GM08714 (cell line): ENCODE data around the gene MLX.
A peak's percentile ranks its signal among the peaks of the same experiment; 100 is the strongest.
"Not testable (repeated sequence)": the region's sequence is repeated elsewhere in the genome, so short reads cannot be mapped to it uniquely, and the experiment has no call there.

Source experiments
- H3K4me3 ChIP-seq: fragments of 200-500 bp; sonication (Bioruptor generic); 2 replicates; pipeline ENCODE4 v1.5.1; 2014; ENCODE audit warnings: mild to moderate bottlenecking, low read length, inconsistent platforms
- ZNF274 ChIP-seq: IDR thresholded peaks from 2 replicates; pipeline ENCODE4 v1.6.1; 2012; ENCODE audit warnings: mild to moderate bottlenecking, low read depth, low read length

The MLX gene

DNA sequence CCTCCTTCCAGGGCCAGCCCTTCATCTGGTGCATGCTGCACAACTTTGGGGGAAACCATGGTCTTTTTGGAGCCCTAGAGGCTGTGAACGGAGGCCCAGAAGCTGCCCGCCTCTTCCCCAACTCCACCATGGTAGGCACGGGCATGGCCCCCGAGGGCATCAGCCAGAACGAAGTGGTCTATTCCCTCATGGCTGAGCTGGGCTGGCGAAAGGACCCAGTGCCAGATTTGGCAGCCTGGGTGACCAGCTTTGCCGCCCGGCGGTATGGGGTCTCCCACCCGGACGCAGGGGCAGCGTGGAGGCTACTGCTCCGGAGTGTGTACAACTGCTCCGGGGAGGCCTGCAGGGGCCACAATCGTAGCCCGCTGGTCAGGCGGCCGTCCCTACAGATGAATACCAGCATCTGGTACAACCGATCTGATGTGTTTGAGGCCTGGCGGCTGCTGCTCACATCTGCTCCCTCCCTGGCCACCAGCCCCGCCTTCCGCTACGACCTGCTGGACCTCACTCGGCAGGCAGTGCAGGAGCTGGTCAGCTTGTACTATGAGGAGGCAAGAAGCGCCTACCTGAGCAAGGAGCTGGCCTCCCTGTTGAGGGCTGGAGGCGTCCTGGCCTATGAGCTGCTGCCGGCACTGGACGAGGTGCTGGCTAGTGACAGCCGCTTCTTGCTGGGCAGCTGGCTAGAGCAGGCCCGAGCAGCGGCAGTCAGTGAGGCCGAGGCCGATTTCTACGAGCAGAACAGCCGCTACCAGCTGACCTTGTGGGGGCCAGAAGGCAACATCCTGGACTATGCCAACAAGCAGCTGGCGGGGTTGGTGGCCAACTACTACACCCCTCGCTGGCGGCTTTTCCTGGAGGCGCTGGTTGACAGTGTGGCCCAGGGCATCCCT is 23.5 kb upstream of the MLX start:
- no peak overlapping the region for H3K4me3 ChIP-seq
- no peak for TF ChIP-seq ZNF274

DNA sequence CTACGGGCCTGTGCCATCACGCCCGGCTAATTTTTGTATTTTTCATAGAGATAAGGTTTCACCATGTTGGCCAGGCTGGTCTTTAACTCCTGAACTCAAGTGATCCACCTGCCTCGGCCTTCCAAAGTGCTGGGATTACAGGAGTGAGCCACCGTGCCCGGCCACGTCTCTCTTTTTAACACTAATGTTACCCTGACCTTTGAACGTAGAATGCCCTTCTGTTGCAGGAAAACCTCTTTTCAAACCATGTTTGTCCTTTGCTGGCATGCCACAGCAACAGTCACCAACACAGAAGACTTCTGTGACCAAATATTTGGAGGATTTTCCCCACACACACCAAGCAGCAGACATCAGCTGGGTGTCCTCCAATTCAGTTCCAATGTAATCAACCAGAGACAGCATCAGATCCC is 22.0 kb upstream of the MLX start:
- H3K4me3 ChIP-seq: no peak overlapping the region
- TF ChIP-seq ZNF274: no peak

DNA sequence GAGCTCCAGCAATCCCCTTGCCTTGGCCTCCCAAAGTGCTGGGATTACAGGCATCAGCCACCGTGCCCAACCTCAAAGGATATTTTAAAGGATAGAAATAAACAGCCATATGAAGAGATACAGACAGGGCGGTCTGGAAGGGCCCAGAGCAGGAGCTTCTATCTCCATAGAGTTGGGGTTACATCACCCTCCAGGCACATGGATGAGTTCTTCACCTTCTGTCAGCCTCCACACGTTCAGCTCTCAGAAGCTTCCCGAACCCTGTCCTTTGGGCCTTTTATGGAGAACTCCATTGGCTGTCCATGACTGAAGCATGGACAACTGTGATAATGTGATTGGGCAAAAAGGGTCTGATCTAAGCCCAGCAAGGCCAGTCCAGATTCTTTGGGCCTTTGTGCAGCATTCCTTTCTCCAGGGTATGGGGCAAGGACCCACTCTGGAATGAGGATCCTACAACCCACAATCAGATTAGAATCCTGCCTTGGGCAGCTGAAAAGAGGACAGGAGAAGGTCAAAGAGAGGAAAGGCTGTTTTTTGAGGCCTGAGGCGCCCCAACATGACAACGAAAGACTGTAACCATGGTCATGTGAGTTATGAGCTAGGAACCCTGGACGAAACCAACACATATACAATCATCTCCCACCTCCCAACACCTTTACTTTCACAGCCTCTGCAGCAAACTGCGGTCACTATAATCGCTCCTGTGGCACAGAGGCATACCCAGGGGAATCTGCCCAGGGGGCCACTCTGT is 21.0 kb upstream of the MLX start:
- H3K4me3 ChIP-seq: not testable (repeated sequence)

DNA sequence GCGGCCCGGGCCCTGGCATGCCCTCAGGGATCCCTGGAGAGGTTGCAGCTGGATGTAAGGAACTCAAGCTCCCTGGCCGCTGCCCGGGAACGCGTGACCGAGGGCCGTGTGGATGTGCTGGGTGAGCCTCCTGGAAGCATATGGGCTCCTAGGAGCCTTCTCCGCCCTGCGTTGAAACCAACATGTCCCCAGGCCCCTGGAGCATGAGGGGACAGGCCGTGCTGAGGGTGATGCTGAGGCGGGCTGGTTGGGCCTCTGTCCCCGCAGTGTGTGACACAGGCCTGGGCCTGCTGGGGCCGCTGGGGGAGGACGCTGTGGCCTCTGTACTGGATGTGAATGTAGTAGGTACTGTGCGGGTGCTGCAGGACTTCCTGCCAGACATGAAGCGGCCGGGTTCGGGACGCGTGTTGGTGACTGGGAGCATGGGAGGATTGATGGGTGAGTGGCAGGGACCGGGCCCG is 19.9 kb upstream of the MLX start:
- TF ChIP-seq ZNF274: no peak
- no peak overlapping the region for H3K4me3 ChIP-seq

DNA sequence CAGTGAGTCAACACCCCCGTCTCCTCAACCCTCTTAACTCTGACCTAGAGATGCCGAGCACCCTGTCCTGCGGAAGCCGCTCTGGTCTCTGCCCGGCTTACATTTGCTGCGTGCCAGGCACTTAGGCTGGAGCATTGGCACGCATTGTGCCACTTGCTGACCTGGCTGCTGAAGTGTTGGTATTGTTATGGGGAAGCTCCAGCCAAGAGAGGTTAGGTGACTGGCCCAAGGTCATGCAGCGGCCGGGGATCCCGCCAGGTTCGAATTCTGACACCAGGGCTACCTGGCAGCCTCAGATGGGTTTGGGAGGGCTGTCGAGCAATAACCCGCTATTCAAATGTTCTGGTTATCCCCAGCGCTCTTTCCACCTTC is 19.2 kb upstream of the MLX start:
- TF ChIP-seq ZNF274: no peak
- no peak overlapping the region; the same call in 1 of the 2 replicates for H3K4me3 ChIP-seq

DNA sequence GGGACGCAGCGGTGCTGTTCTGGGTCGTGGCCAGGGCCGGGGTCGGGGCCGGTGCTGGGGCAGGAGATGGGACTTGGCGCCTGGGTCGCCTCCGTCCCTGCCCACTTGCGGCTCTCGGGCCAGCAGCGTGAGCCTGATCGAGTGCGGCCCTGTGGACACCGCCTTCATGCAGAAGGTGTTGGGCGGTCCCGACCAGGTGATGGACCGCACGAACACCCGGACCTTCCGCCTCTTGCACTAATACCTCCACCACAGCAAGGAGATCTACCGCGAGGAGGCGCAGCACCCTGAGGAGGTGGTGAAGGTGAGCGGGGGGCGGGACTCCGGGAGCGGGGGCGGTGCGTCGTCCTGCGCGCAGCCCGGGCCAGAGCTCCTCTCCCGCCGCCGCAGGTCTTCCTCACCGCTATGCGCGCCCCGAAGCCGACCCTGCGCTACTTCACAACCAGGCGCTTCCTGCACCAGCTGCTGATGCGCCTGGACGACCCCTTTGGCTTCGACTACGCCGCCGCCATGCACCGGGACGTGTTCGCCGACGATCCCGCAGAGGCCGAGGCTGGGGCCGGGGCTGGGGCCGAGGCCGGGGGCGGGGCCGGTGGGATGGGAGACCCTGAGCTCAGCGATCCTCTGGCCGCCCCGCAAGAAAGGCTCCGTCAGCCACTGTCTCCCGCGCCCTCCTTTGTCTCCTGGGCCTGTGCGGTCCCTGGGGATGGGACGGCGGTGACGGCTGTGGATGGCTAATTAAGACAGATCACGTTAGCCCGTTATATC is 18.6 kb upstream of the MLX start:
- no peak for TF ChIP-seq ZNF274
- H3K4me3 ChIP-seq: peak overlapping the region; percentile 20; the same call in 1 of the 2 replicates

DNA sequence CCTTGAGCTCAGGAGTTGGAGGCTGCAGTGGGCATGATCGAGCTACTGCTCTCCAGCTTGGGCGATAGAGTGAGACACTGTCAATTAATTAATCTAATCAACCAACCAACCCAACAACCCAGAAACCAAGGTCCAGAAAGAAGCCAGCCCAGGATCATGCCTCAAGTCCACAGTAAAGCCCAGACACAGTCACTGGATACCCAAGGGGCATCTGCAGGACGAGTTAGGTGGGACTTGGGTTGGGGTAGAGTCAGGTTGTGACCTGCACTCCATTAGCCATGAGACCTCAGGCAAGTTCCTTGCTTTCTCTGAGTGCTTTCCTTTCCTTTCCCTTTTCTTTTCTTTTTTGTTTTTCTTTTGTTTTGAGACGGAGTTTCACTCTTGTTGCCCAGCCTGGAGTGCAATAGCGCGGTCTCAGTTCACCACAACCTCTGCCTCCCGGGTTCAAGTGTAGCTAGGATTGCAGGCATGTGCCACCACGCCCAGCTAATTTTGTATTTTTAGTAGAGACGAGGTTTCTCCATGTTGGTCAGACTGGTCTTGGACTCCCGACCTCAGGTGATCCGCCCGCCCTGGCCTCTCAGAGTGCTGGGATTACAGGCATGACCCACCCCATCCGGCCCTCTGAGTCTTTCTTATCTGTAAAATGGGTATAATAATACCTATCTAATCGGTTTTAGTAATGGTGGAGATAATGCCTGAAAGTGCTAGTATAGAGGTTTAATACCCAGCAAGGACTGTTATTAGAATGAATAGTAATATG is 17.7 kb upstream of the MLX start:
- no peak overlapping the region; the same call in 1 of the 2 replicates for H3K4me3 ChIP-seq
- no peak for TF ChIP-seq ZNF274

DNA sequence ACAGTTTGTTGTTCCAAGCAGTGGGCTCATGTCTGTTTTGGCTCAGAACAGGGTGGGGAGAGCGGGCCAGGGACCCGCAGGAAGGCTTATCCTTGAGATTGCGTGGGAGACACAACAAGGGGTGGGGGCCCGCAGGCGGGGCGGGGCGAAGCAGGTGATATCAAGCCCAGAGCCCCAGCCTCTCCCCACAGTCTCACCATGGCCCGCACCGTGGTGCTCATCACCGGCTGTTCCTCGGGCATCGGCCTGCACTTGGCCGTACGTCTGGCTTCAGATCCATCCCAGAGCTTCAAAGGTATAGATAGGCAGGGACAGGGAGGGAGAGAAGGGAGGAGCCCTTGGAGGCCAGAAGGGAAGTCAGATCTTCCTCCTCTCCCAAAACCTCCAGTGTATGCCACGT is 14.2 kb upstream of the MLX start, which contains the start of gene HSD17B1:
Gene HSD17B1 (plus strand): TSS at position 188 of the 400 bp plus-strand sequence. CDS start 11 bp downstream, at position 199.
- peak within 1 kb of the TSS; percentile 82; the same call in 1 of the 2 replicates for H3K4me3 ChIP-seq

DNA sequence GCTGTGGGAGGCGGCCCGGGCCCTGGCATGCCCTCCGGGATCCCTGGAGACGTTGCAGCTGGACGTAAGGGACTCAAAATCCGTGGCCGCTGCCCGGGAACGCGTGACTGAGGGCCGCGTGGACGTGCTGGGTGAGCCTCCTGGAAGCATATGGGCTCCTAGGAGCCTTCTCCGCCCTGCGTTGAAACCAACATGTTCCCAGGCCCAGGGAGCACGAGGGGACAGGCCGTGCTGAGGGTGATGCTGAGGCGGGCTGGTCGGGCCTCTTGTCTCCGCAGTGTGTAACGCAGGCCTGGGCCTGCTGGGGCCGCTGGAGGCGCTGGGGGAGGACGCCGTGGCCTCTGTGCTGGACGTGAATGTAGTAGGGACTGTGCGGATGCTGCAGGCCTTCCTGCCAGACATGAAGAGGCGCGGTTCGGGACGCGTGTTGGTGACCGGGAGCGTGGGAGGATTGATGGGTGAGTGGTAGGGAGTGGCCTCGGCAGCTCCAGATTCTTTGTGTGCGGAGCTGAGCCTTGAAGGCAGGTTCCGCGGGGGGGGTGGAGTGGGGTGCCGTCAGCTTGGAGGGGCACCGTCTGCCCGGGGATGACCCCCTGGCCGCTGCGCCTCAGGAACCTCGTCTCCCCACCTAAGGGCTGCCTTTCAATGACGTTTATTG is 13.6 kb upstream of the MLX start:
- no peak for TF ChIP-seq ZNF274
- no peak overlapping the region; the same call in 1 of the 2 replicates for H3K4me3 ChIP-seq

DNA sequence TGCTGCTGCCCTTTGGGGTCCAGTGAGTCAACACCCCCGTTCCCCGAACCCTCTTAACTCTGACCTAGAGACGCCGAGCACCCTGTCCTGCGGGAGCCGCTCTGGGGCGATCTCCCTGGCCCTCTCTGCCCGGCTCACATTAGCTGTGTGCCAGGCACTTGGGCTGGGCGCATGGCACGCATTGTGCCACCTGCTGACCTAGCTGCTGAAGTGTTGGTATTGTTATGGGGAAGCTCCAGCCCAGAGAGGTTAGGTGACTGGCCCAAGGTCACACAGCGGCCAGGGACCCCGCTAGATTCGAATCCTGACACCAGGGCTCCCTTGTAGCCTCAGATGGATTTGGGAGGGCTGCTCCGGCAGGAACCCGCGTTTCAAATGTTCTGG is 13.0 kb upstream of the MLX start:
- TF ChIP-seq ZNF274: no peak
- H3K4me3 ChIP-seq: peak overlapping the region; percentile 82

DNA sequence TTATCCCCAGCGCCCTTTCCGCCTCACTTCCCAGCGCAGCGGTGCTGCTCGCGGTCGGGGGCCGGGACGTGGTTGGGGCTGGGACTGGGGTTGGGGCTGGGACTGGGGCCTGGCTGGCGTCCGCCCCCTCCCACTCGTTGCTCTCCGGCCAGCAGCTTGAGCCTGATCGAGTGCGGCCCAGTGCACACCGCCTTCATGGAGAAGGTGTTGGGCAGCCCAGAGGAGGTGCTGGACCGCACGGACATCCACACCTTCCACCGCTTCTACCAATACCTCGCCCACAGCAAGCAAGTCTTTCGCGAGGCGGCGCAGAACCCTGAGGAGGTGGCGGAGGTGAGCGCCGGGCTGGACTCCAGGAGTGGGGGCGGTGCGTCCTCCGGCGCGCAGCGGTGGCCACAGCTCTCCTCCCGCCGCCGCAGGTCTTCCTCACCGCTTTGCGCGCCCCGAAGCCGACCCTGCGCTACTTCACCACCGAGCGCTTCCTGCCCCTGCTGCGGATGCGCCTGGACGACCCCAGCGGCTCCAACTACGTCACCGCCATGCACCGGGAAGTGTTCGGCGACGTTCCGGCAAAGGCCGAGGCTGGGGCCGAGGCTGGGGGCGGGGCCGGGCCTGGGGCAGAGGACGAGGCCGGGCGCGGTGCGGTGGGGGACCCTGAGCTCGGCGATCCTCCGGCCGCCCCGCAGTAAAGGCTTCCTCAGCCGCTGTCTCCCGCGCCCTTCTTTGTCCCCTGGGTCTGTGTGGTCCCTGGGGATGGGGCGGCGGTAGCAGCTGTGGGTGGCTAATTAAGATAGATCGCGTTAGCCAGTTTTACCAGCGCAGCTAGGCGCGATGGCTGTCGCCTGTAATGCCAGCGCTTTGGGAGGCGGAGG is 12.4 kb upstream of the MLX start:
- H3K4me3 ChIP-seq: peak overlapping the region; percentile 82
- no peak for TF ChIP-seq ZNF274

DNA sequence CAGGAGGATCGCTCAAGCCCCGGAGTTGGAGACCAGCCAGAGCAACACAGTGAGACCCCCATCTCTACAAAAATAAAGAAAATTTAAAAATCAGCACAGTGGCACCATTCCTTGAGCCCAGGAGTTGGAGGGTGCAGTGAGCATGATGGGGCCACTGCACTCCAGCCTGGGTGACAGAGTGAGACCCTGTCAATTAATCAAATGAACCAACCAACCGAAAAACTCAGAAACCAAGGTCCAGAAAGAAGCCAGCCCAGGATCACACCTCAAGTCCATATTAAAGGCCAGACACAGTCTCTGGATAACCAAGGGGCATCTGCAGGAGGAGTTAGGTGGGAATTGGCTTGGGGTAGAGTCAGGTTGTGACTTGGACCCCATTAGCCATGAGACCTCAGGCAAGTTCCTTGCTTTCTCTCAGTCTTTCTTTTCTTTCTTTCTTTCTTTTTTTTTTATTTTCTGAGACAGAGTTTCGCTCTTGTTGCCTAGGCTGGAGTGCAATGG is 11.7 kb upstream of the MLX start:
- TF ChIP-seq ZNF274: no peak
- peak overlapping the region; percentile 82 for H3K4me3 ChIP-seq

DNA sequence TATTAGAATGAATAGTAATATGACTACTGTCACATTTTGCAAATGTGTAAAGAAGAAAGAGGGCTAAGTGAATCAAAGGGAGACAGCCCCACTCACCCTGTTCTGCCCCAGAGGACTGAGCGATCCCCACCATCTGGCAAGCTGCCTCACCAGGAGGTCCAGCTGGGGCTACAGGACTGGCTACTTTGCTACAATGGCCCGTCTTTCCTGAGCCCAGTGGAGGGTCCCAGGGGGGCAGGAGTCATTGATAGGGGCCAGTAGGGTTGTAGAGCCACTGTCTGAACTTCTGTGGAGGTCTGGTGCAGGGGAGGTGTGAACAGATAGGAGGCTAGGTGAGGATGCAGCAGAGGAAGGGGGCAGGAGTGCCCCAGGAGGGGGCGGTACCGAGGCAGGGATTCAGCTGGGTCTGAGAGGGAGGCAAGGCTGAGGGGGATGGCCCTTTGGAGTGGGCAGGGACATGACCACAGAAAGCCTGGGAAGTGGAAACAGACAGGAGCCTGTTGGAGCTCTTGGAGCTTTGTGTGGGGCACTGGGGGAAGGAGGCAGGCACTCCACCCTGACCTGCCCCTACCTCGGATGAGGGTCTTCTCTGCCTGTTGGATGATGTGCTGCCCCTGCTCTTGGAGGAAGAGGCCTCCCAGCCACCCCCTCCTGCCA is 10.8 kb upstream of the MLX start:
- H3K4me3 ChIP-seq: not testable (repeated sequence)
